CD8-positive, alpha-beta memory T cell (primary cell): ENCODE measurements around the gene SARNP. TPM values are rescaled to one million over a fixed set of nuclear protein-coding genes. Genes with fewer than 3 reads are reported as not detected.

Experiments
- CTCF ChIA-PET: fragments of 350-600 bp; sonication (Branson Sonifier 250); formaldehyde crosslinking; loops from one replicate; lab custom pipeline; 2021; ENCODE audit warnings: antibody characterized with exemption; lab: Charles Lee
- POLR2A ChIA-PET: fragments of 350-600 bp; sonication (Branson Sonifier 250); formaldehyde crosslinking; loops from one replicate; lab custom pipeline; 2021; ENCODE audit warnings: antibody characterized with exemption; lab: Charles Lee
- DNase-seq, 5 donors: peaks; one replicate each; pipeline versions ENCODE4 v3.0.0 to v3.0.0-alpha.2; 2020 to 2022; ENCODE audit warnings: mixed read lengths in 1 of 5
- H3K27ac ChIP-seq: one replicate; pipeline ENCODE4 v1.7.0; 2013; ENCODE audit warnings: low read depth, mild to moderate bottlenecking, low read length, moderate library complexity
- H3K27me3 ChIP-seq: 2 replicates; pipeline ENCODE4 v1.7.0; 2013; ENCODE audit warnings: low read length, mild to moderate bottlenecking; ENCODE audit not compliant: insufficient read depth, poor library complexity, severe bottlenecking
- H3K36me3 ChIP-seq: 2 replicates; pipeline ENCODE4 v1.7.0; 2013; ENCODE audit warnings: mild to moderate bottlenecking, low read length, moderate library complexity; ENCODE audit not compliant: insufficient read depth
- H3K4me1 ChIP-seq: 2 replicates; pipeline ENCODE4 v1.7.0; 2013; ENCODE audit warnings: mild to moderate bottlenecking, low read length, moderate library complexity; ENCODE audit not compliant: insufficient read depth
- H3K4me3 ChIP-seq: 2 replicates; pipeline ENCODE4 v1.7.0; 2013; ENCODE audit warnings: mild to moderate bottlenecking, low read length
- H3K9me3 ChIP-seq: 2 replicates; pipeline ENCODE4 v1.7.0; 2013; ENCODE audit warnings: mild to moderate bottlenecking, low read length
- H3K27ac Mint-ChIP-seq, 8 donors: one replicate each; pipeline ENCODE4 v1.8.0; 2020 to 2021; ENCODE audit warnings: mixed read lengths in 8 of 8, mild to moderate bottlenecking in 6 of 8, inconsistent platforms in 3 of 8, moderate library complexity in 3 of 8
- H3K27me3 Mint-ChIP-seq, 2 donors: one replicate each; pipeline ENCODE4 v1.8.0; 2020 to 2021; ENCODE audit warnings: mixed read lengths in 2 of 2, mild to moderate bottlenecking in 1 of 2, moderate library complexity in 1 of 2
- H3K36me3 Mint-ChIP-seq, 3 donors: one replicate each; pipeline ENCODE4 v1.8.0; 2020 to 2021; ENCODE audit warnings: mixed read lengths in 3 of 3, inconsistent platforms in 1 of 3, mild to moderate bottlenecking in 1 of 3
- H3K4me1 Mint-ChIP-seq, 3 donors: one replicate each; pipeline ENCODE4 v1.8.0; 2020 to 2021; ENCODE audit warnings: mixed read lengths in 3 of 3, inconsistent platforms in 1 of 3, mild to moderate bottlenecking in 1 of 3
- H3K4me3 Mint-ChIP-seq, 7 donors: one replicate each; pipeline ENCODE4 v1.8.0; 2020 to 2021; ENCODE audit warnings: mixed read lengths in 7 of 7, mild to moderate bottlenecking in 6 of 7, moderate library complexity in 4 of 7, inconsistent platforms in 2 of 7
- H3K9me3 Mint-ChIP-seq, 5 donors: one replicate each; pipeline ENCODE4 v1.8.0; 2020 to 2022; ENCODE audit warnings: mixed read lengths in 5 of 5, mild to moderate bottlenecking in 3 of 5, moderate library complexity in 2 of 5, inconsistent platforms in 1 of 5
- polyA plus RNA-seq: library from polyadenylated mRNA; unstranded; fragments of 300-500 nt; fragmentation: Illumina TruSeq; gene quantifications from one replicate; pipeline ENCODE4 v1.2.3, GENCODE V29; 2021
- total RNA-seq, 2 experiments: library from RNA; stranded (reverse); gene quantifications; one replicate each; pipeline ENCODE4 v1.2.3, GENCODE V29; 2021

Gene SARNP
- total and polyA plus RNA-seq, 3 experiments from 2014 or later = 89.7 to 109 (median 103) TPM

GRCh38 chr12:55852740-55853139, 35.2 kb upstream of the SARNP start:
- Mint-ChIP-seq H3K9me3 (no peaks in the 10 kb centered on the region), H3K4me1 (no peaks in the 10 kb centered on the region), H3K4me3 (no peak overlapping the region), H3K36me3 (no peaks in the 10 kb centered on the region), H3K27me3 (peaks cover 5 to 26% of the 10 kb centered on the region in 2 donors), H3K27ac (no peak overlapping the region)
- no peak for DNase-seq
- no peaks in the 10 kb centered on the region for H3K4me1 ChIP-seq
- H3K27ac ChIP-seq = no peak overlapping the region
- H3K27me3 ChIP-seq = no peaks in the 10 kb centered on the region
- no peaks in the 10 kb centered on the region for H3K9me3 ChIP-seq
- CTCF ChIA-PET = no interaction called here
- POLR2A ChIA-PET = no interaction called here
- H3K36me3 ChIP-seq = no peaks in the 10 kb centered on the region
- H3K4me3 ChIP-seq = no peak overlapping the region

GRCh38 chr12:55850893-55851292, 33.4 kb upstream of the SARNP start:
- Histone ChIP-seq H3K4me1 (no peaks in the 10 kb centered on the region), H3K9me3 (no peaks in the 10 kb centered on the region), H3K4me3 (no peak overlapping the region), H3K36me3 (no peaks in the 10 kb centered on the region), H3K27me3 (no peaks in the 10 kb centered on the region), H3K27ac (no peak overlapping the region)
- POLR2A ChIA-PET = no interaction called here
- H3K27me3 Mint-ChIP-seq = peaks cover 8 to 26% of the 10 kb centered on the region in 2 donors
- H3K4me1 Mint-ChIP-seq = no peaks in the 10 kb centered on the region
- CTCF ChIA-PET = no interaction called here
- no peak for DNase-seq
- H3K27ac Mint-ChIP-seq = no peak overlapping the region
- H3K4me3 Mint-ChIP-seq = no peak overlapping the region
- no peaks in the 10 kb centered on the region for H3K9me3 Mint-ChIP-seq
- no peaks in the 10 kb centered on the region for H3K36me3 Mint-ChIP-seq

GRCh38 chr12:55850401-55850800, 32.9 kb upstream of the SARNP start:
- Mint-ChIP-seq H3K36me3 (no peaks in the 10 kb centered on the region), H3K4me3 (no peak overlapping the region), H3K9me3 (no peaks in the 10 kb centered on the region), H3K27me3 (peaks cover 8 to 26% of the 10 kb centered on the region in 2 donors), H3K27ac (no peak overlapping the region), H3K4me1 (no peaks in the 10 kb centered on the region)
- no peaks in the 10 kb centered on the region for H3K4me1 ChIP-seq
- no peak overlapping the region for H3K27ac ChIP-seq
- no peaks in the 10 kb centered on the region for H3K27me3 ChIP-seq
- no peak for DNase-seq
- no peaks in the 10 kb centered on the region for H3K36me3 ChIP-seq
- CTCF ChIA-PET = no interaction called here
- POLR2A ChIA-PET = no interaction called here
- no peaks in the 10 kb centered on the region for H3K9me3 ChIP-seq
- no peak overlapping the region for H3K4me3 ChIP-seq

- peaks cover 8 to 26% of the 10 kb centered on the region in 2 donors for H3K27me3 Mint-ChIP-seq
These were observed 32.3 kb upstream of the SARNP start for GRCh38 chr12:55849616-55850343.

GRCh38 chr12:55847603-55848291, 30.2 kb upstream of the SARNP start:
- peak overlapping the region; percentile 38 for H3K27ac ChIP-seq
- Mint-ChIP-seq H3K4me1 (no peaks in the 10 kb centered on the region), H3K9me3 (no peaks in the 10 kb centered on the region), H3K27me3 (peaks cover 11 to 25% of the 10 kb centered on the region in 2 donors), H3K4me3 (no peak overlapping the region), H3K27ac (no peak overlapping the region), H3K36me3 (no peaks in the 10 kb centered on the region)
- DNase-seq = no peak
- no peaks in the 10 kb centered on the region for H3K36me3 ChIP-seq
- ChIA-PET POLR2A (interaction anchor here (0.5 kb wide), 1 partner anchor 31 kb away, joined by 6 read pairs; no protein-coding TSS in a partner anchor), CTCF (interaction anchor here (1.4 kb wide), 1 partner anchor 17 kb away, joined by 5 read pairs; no protein-coding TSS in a partner anchor)
- H3K27me3 ChIP-seq = no peaks in the 10 kb centered on the region
- H3K9me3 ChIP-seq = no peaks in the 10 kb centered on the region
- H3K4me1 ChIP-seq = no peaks in the 10 kb centered on the region
- no peak overlapping the region for H3K4me3 ChIP-seq

More at GRCh38 chr12:55849616-55850343, 32.3 kb upstream of the SARNP start:
- Histone ChIP-seq H3K27ac (no peak overlapping the region), H3K9me3 (no peaks in the 10 kb centered on the region), H3K36me3 (no peaks in the 10 kb centered on the region), H3K27me3 (no peaks in the 10 kb centered on the region), H3K4me3 (no peak overlapping the region), H3K4me1 (no peaks in the 10 kb centered on the region)
- CTCF ChIA-PET = interaction anchor here (0.7 kb wide), 1 partner anchor 68 kb away, joined by 3 read pairs; no protein-coding TSS in a partner anchor
- POLR2A ChIA-PET = no interaction called here
- no peak for DNase-seq
- H3K4me1 Mint-ChIP-seq = no peaks in the 10 kb centered on the region
- no peaks in the 10 kb centered on the region for H3K9me3 Mint-ChIP-seq
- H3K27ac Mint-ChIP-seq = no peak overlapping the region
- no peaks in the 10 kb centered on the region for H3K36me3 Mint-ChIP-seq
- H3K4me3 Mint-ChIP-seq = no peak overlapping the region

- no peak overlapping the region for H3K4me3 ChIP-seq
- Mint-ChIP-seq H3K36me3 (no peaks in the 10 kb centered on the region), H3K27ac (no peak overlapping the region), H3K9me3 (no peaks in the 10 kb centered on the region), H3K4me3 (no peak overlapping the region), H3K27me3 (peaks cover 14 to 18% of the 10 kb centered on the region in 2 donors), H3K4me1 (no peaks in the 10 kb centered on the region)
- POLR2A ChIA-PET = interaction anchor here (0.5 kb wide), 1 partner anchor 32 kb away, joined by 6 read pairs; no protein-coding TSS in a partner anchor
- H3K27me3 ChIP-seq = no peaks in the 10 kb centered on the region
- CTCF ChIA-PET = interaction anchor here (1.4 kb wide), 1 partner anchor 16 kb away, joined by 5 read pairs; no protein-coding TSS in a partner anchor
- H3K27ac ChIP-seq = peak overlapping the region; percentile 24
- no peak for DNase-seq
- no peaks in the 10 kb centered on the region for H3K36me3 ChIP-seq
- no peaks in the 10 kb centered on the region for H3K9me3 ChIP-seq
- H3K4me1 ChIP-seq = no peaks in the 10 kb centered on the region
These were observed 29.5 kb upstream of the SARNP start for GRCh38 chr12:55847033-55847432.

GRCh38 chr12:55845785-55846496, 28.4 kb upstream of the SARNP start:
- H3K27me3 Mint-ChIP-seq = peaks cover 14 to 16% of the 10 kb centered on the region in 2 donors
- CTCF ChIA-PET = no interaction called here

More at GRCh38 chr12:55845785-55846496, 28.4 kb upstream of the SARNP start:
- no peaks in the 10 kb centered on the region for H3K36me3 Mint-ChIP-seq
- Histone ChIP-seq H3K27ac (no peak overlapping the region), H3K27me3 (no peaks in the 10 kb centered on the region), H3K4me3 (no peak overlapping the region), H3K4me1 (no peaks in the 10 kb centered on the region), H3K9me3 (no peaks in the 10 kb centered on the region), H3K36me3 (no peaks in the 10 kb centered on the region)
- no peaks in the 10 kb centered on the region for H3K4me1 Mint-ChIP-seq
- H3K27ac Mint-ChIP-seq = peak overlapping the region in 1 of 8 donors; percentile 43
- no peaks in the 10 kb centered on the region for H3K9me3 Mint-ChIP-seq
- no peak overlapping the region for H3K4me3 Mint-ChIP-seq
- no peak for DNase-seq
- POLR2A ChIA-PET = no interaction called here
